ENCODE results near the gene LYPD6B. TPM values are rescaled to one million over a fixed set of nuclear protein-coding genes. Genes with fewer than 3 reads are reported as not detected.

Gene LYPD6B
- 1.9 and 3.0 TPM in 2 replicates for total RNA-seq

DNA sequence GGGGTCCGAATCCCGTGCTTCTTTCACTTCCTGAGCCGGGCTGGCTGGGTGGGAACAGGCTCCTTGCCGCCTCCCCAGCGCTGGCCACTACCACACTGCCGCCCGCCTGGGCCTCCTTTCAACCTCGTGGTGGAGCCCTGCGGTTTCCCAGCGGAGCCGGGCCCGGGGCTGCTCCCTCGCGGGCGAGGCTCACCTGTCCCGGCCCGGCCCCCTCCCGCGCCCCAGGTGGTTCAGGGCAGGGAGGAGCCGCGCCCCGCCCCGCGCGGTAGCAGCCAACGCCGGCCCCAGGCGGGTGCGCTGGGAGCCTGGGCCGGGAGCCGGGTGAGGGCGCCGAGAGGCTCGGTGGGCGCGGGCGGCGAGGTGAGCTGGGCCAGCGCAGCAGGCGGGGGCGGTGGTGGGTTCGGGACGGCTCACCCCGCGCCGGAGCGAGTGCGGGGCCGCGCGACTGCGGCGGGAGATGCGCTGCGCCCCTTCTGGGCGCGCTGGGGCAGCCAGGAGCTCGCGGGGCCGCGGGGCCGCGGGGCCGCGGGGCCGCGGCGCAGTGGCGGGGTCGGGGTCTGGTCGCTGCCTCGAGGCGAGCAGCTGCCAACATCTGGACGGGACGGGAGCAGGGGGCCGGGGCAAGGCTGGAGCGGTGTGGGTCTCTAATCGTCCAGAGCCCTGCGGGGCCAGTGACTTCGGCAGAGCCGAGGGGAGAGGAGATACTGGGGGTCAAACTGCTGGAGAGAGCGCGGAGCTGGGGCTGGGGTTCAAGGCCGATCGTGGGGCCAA is at the start of gene LYPD6B:
TSS of gene LYPD6B (plus strand) at position 258 of the 771 bp plus-strand sequence. CDS start 92,250 bp downstream, outside the sequence.
- TF ChIP-seq, protein P1, sequence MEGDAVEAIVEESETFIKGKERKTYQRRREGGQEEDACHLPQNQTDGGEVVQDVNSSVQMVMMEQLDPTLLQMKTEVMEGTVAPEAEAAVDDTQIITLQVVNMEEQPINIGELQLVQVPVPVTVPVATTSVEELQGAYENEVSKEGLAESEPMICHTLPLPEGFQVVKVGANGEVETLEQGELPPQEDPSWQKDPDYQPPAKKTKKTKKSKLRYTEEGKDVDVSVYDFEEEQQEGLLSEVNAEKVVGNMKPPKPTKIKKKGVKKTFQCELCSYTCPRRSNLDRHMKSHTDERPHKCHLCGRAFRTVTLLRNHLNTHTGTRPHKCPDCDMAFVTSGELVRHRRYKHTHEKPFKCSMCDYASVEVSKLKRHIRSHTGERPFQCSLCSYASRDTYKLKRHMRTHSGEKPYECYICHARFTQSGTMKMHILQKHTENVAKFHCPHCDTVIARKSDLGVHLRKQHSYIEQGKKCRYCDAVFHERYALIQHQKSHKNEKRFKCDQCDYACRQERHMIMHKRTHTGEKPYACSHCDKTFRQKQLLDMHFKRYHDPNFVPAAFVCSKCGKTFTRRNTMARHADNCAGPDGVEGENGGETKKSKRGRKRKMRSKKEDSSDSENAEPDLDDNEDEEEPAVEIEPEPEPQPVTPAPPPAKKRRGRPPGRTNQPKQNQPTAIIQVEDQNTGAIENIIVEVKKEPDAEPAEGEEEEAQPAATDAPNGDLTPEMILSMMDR (IDR thresholded peaks at IDR 0.05; ENCODE audit: insufficient read depth, low read depth, low read length), result no peak
- peak; percentile 13 for DNase-seq (ENCODE audit: low read depth)
- peak within 1 kb of the TSS; percentile 61 for H3K4me3 ChIP-seq (ENCODE audit: low read depth, low read length)

GRCh38 chr2:148989882-148990493 is 48.5 kb upstream of the LYPD6B start:
- TF ChIP-seq, protein P1 (IDR thresholded peaks at IDR 0.05; ENCODE audit: insufficient read depth, low read depth, low read length), result peak; percentile 77
- H3K4me3 ChIP-seq (ENCODE audit: low read depth, low read length), result no peak overlapping the region
- peak; percentile 87 for DNase-seq (ENCODE audit: low read depth)

DNA sequence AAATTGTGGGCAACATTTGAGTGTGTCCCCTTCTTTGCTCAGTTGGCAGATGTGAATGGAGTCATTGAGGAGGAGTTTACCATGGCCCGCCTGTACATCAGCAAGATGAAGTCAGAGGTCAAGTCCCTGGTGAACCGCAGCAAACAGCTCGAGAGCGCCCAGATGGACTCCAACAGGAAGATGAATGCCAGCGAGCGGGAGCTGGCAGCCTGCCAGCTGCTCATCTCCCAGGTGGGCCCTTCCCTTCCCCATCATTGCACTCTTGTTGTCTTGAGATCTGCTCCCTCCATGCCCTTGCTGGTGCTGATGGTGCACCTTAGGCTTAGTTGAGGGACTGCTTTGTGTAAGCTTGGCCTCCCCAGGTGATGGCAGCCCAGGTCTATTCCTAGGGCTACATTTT is 47.5 kb upstream of the LYPD6B start:
- H3K4me3 ChIP-seq (ENCODE audit: low read depth, low read length), result no peak overlapping the region
- no peak for DNase-seq (ENCODE audit: low read depth)
- TF ChIP-seq, protein P1 (IDR thresholded peaks at IDR 0.05; ENCODE audit: insufficient read depth, low read depth, low read length), result no peak

- TF ChIP-seq, protein P1 (IDR thresholded peaks at IDR 0.05; ENCODE audit: insufficient read depth, low read depth, low read length), result no peak
- DNase-seq (ENCODE audit: low read depth), result no peak
- H3K4me3 ChIP-seq (ENCODE audit: low read depth, low read length), result no peak overlapping the region
These were observed 46.1 kb upstream of the LYPD6B start for GRCh38 chr2:148992448-148992847.

- no peak for DNase-seq (ENCODE audit: low read depth)
- TF ChIP-seq, protein P1 (IDR thresholded peaks at IDR 0.05; ENCODE audit: insufficient read depth, low read depth, low read length), result no peak
- H3K4me3 ChIP-seq (ENCODE audit: low read depth, low read length), result no peak overlapping the region
These were observed 45.1 kb upstream of the LYPD6B start for GRCh38 chr2:148993351-148993750.

DNA sequence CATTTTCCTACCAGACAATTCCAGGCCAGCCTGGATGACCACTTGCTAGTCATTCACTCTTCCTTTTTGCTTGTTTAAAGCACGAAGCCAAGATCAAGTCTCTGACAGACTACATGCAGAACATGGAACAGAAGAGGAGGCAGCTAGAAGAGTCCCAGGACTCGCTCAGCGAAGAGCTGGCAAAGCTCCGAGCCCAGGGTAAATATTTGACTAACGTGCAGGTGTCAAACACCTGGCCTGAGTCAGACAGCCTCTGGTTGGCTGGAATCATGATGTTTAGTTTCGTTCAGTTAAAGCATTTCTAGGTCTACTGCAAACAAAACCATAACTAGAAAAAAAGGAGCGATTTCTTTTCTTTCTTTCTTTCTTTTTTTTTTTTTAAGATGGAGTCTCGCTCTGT is 44.2 kb upstream of the LYPD6B start:
- TF ChIP-seq, protein P1 (IDR thresholded peaks at IDR 0.05; ENCODE audit: insufficient read depth, low read depth, low read length), result no peak
- no peak for DNase-seq (ENCODE audit: low read depth)
- no peak overlapping the region for H3K4me3 ChIP-seq (ENCODE audit: low read depth, low read length)

All from fibroblast of villous mesenchyme (primary cell).